H1 (cell line): ENCODE results near the gene KCNB1. TPM values are rescaled to one million over a fixed set of nuclear protein-coding genes. Genes with fewer than 3 reads are reported as not detected.

ENCODE experiments used
- CTCF ChIA-PET: fragments of 300-600 bp; sonication (Branson Sonifier 250); formaldehyde crosslinking; loops from one replicate; lab custom pipeline; 2021; ENCODE audit not compliant: partially characterized antibody; lab: Charles Lee
- POLR2A ChIA-PET: fragments of 300-600 bp; sonication (Branson Sonifier 250); formaldehyde crosslinking; loops from one replicate; lab custom pipeline; 2021; ENCODE audit warnings: inconsistent platforms; ENCODE audit not compliant: partially characterized antibody; lab: Charles Lee
- DNase-seq, 2 experiments: peaks; one replicate each; pipeline versions ENCODE4 v3.0.0 to v3.0.0-alpha.2; 2010 to 2022; ENCODE audit warnings: low spot score in 2 of 2, low read depth in 1 of 2, mixed read lengths in 1 of 2
- FAIRE-seq: peaks from 2 replicates; lab custom pipeline; 2011; peaks lifted over from hg19 to GRCh38; lab: Jason Lieb, UNC
- H2AFZ ChIP-seq: 2 replicates; pipeline ENCODE4 v1.8.1; 2012; ENCODE audit warnings: low read length, inconsistent platforms
- H2AK5ac ChIP-seq: 2 replicates; pipeline ENCODE4 v1.6.1; 2013; ENCODE audit warnings: low read depth, low read length
- H2BK120ac ChIP-seq: replicated peaks from 2 replicates; pipeline ENCODE3; 2013; ENCODE audit warnings: low read depth, low read length, inconsistent platforms
- H2BK12ac ChIP-seq: 2 replicates; pipeline ENCODE4 v1.6.1; 2013; ENCODE audit warnings: low read depth, low read length
- H2BK15ac ChIP-seq: 2 replicates; pipeline ENCODE4 v1.6.1; 2013; ENCODE audit warnings: low read length
- H2BK20ac ChIP-seq: 2 replicates; pipeline ENCODE4 v1.6.1; 2013; ENCODE audit warnings: low read length
- H2BK5ac ChIP-seq: 2 replicates; pipeline ENCODE4 v1.6.1; 2013; ENCODE audit warnings: low read depth, low read length
- H3K14ac ChIP-seq: 2 replicates; pipeline ENCODE4 v1.6.1; 2013; ENCODE audit warnings: inconsistent platforms; ENCODE audit not compliant: insufficient read length
- H3K18ac ChIP-seq: 2 replicates; pipeline ENCODE4 v1.6.1; 2013; ENCODE audit warnings: low read length; ENCODE audit errors: extremely low read depth
- H3K23ac ChIP-seq: 2 replicates; pipeline ENCODE4 v1.6.1; 2013; ENCODE audit warnings: inconsistent platforms; ENCODE audit not compliant: insufficient read length
- H3K23me2 ChIP-seq: 2 replicates; pipeline ENCODE4 v1.6.1; 2013; ENCODE audit warnings: low read depth, low read length
- H3K27ac ChIP-seq: 2 replicates; pipeline ENCODE4 v1.6.1; 2011; ENCODE audit warnings: low read depth, low read length, inconsistent platforms
- H3K27me3 ChIP-seq, 4 experiments: replicated peaks in 1 of 4; 1 replicate in 1 of 4; 2 replicates in 3 of 4; pipeline versions ENCODE4 v1.6.1 to v1.8.1; 2011 to 2013; ENCODE audit warnings: low read length in 3 of 4, mild to moderate bottlenecking in 3 of 4, inconsistent platforms in 2 of 4, mixed read lengths in 2 of 4, moderate library complexity in 1 of 4; ENCODE audit not compliant: control insufficient read depth in 3 of 4, insufficient read depth in 3 of 4; ENCODE audit errors: extremely low read depth in 1 of 4
- H3K36me3 ChIP-seq, 4 experiments: 2 replicates each; pipeline versions ENCODE4 v1.6.1 to v1.8.1; 2011 to 2013; ENCODE audit warnings: mild to moderate bottlenecking in 4 of 4, low read length in 3 of 4, moderate library complexity in 2 of 4, control low read depth in 1 of 4, inconsistent platforms in 1 of 4; ENCODE audit not compliant: insufficient read depth in 4 of 4, control insufficient read depth in 2 of 4
- H3K4ac ChIP-seq: replicated peaks from 2 replicates; pipeline ENCODE3; 2013; ENCODE audit warnings: low read length, low read depth, mixed read lengths, inconsistent platforms; ENCODE audit not compliant: insufficient read length
- H3K4me1 ChIP-seq, 4 experiments: replicated peaks in 1 of 4; 1 replicate in 1 of 4; 2 replicates in 3 of 4; pipeline versions ENCODE4 v1.6.1 to v1.8.1; 2011 to 2013; ENCODE audit warnings: low read length in 3 of 4, inconsistent platforms in 2 of 4, mixed read lengths in 1 of 4; ENCODE audit not compliant: insufficient read depth in 4 of 4, control insufficient read depth in 3 of 4
- H3K4me2 ChIP-seq, 2 experiments: 2 replicates each; pipeline versions ENCODE4 v1.6.1 to v1.8.1; 2011 to 2013; ENCODE audit warnings: low read depth in 2 of 2, low read length in 2 of 2, control low read depth in 1 of 2, inconsistent platforms in 1 of 2, mild to moderate bottlenecking in 1 of 2; ENCODE audit not compliant: insufficient read depth in 1 of 2
- H3K4me3 ChIP-seq, 4 experiments: fragments of 200-600, 300-600 bp in 1 of 4; sonication (generic), shearing (Covaris generic), sonication (Bioruptor Twin) in 1 of 4; 2 replicates each; pipeline versions ENCODE4 v1.5.1 to v1.8.1; 2011 to 2016; ENCODE audit warnings: low read length in 4 of 4, low read depth in 3 of 4, control low read depth in 2 of 4, inconsistent platforms in 2 of 4, mild to moderate bottlenecking in 2 of 4, mixed read lengths in 1 of 4, moderate library complexity in 1 of 4; ENCODE audit not compliant: insufficient read depth in 2 of 4; ENCODE audit errors: extremely low read depth in 1 of 4
- H3K56ac ChIP-seq: replicated peaks from 2 replicates; pipeline ENCODE3; 2013; ENCODE audit warnings: low read depth, mild to moderate bottlenecking, mixed read lengths, low read length, inconsistent platforms; ENCODE audit not compliant: insufficient read length
- H3K79me1 ChIP-seq: 2 replicates; pipeline ENCODE4 v1.6.1; 2013; ENCODE audit warnings: low read depth, low read length, control low read depth
- H3K79me2 ChIP-seq, 2 experiments: 2 replicates each; pipeline versions ENCODE4 v1.6.1 to v1.8.1; 2012 to 2013; ENCODE audit warnings: low read length in 2 of 2, mild to moderate bottlenecking in 2 of 2, inconsistent platforms in 1 of 2; ENCODE audit not compliant: insufficient read depth in 2 of 2, control insufficient read depth in 1 of 2
- H3K9ac ChIP-seq, 4 experiments: replicated peaks in 1 of 4; 1 replicate in 1 of 4; 2 replicates in 3 of 4; pipeline versions ENCODE4 v1.6.1 to v1.8.1; 2011 to 2013; ENCODE audit warnings: low read depth in 3 of 4, low read length in 3 of 4, control low read depth in 2 of 4, mild to moderate bottlenecking in 2 of 4, moderate library complexity in 2 of 4, inconsistent platforms in 1 of 4; ENCODE audit errors: extremely low read depth in 1 of 4
- H3K9me3 ChIP-seq, 2 experiments: 2 replicates each; pipeline versions ENCODE4 v1.6.1 to v1.8.1; 2012 to 2013; ENCODE audit warnings: mild to moderate bottlenecking in 2 of 2, moderate library complexity in 2 of 2, control low read depth in 1 of 2, inconsistent platforms in 1 of 2, low read depth in 1 of 2, low read length in 1 of 2, mixed read lengths in 1 of 2; ENCODE audit not compliant: insufficient read depth in 2 of 2
- H4K20me1 ChIP-seq, 2 experiments: replicated peaks in 1 of 2; 2 replicates each; pipeline versions ENCODE3 to v1.8.1; 2011 to 2013; ENCODE audit warnings: inconsistent platforms in 2 of 2, low read length in 2 of 2, mild to moderate bottlenecking in 1 of 2; ENCODE audit not compliant: insufficient read depth in 2 of 2, control insufficient read depth in 1 of 2
- H4K5ac ChIP-seq: 2 replicates; pipeline ENCODE4 v1.6.1; 2013; ENCODE audit warnings: low read length, low read depth, mixed read lengths, inconsistent platforms; ENCODE audit not compliant: insufficient read length
- H4K8ac ChIP-seq: 2 replicates; pipeline ENCODE4 v1.8.0; 2013; ENCODE audit warnings: mild to moderate bottlenecking, moderate library complexity, low read length, inconsistent platforms; ENCODE audit not compliant: insufficient read depth; ENCODE audit errors: extremely low read depth
- H4K91ac ChIP-seq: replicated peaks from 2 replicates; pipeline ENCODE3; 2013; ENCODE audit warnings: low read length, mixed read lengths, inconsistent platforms; ENCODE audit not compliant: insufficient read length
- NRF1 ChIP-seq: IDR thresholded peaks from 2 replicates; pipeline ENCODE4 v1.6.1; 2011; ENCODE audit warnings: mild to moderate bottlenecking, low read depth, low read length, improper control_type of control experiment
- WGBS, 2 experiments: shearing (Covaris generic) in 1 of 2; methylation state at CpG; one replicate each; pipeline versions ENCODE4 v1.1.6 to v1.1.7; 2013 to 2015; ENCODE audit warnings: low lambda C conversion rate in 2 of 2, mixed read lengths in 2 of 2, inconsistent platforms in 1 of 2, low coverage in 1 of 2, missing lambda C conversion rate in 1 of 2; ENCODE audit not compliant: insufficient replicate concordance in 2 of 2, insufficient coverage in 1 of 2, insufficient read length in 1 of 2; ENCODE audit errors: extremely low coverage in 1 of 2, missing lambda C conversion rate in 1 of 2; 5-methylcytosine and 5-hydroxymethylcytosine counted together
- polyA plus RNA-seq, 7 experiments: library from polyadenylated mRNA; depleted of rRNA in 3 of 7; stranded (reverse) in 5 of 7; unstranded in 2 of 7; fragments of >200 nt in 5 of 7; fragments of 200-250 nt in 2 of 7; gene quantifications; 1 replicate in 5 of 7; 2 replicates in 1 of 7; 4 replicates in 1 of 7; pipeline versions ENCODE4 v1.2.1 to v1.2.3, GENCODE V29; 2011 to 2013; ENCODE audit warnings: missing spikeins in 2 of 7, mixed read lengths in 2 of 7
- total RNA-seq: library from RNA; stranded (reverse); fragmentation: NEBNext Ultra II Directional; extraction: Animal tissue kit (Norgen Biotek cat#: 25700); gene quantifications from 2 replicates; pipeline ENCODE4 v1.2.1, GENCODE V29; 2021

Gene KCNB1
- total and polyA plus RNA-seq, 2 of the 8 experiments (the other 6 are each of a cell fraction or from before 2014, with no cell fraction given), result 0.58 to 0.67 TPM

GRCh38 chr20:49517805-49518100 is 35.3 kb upstream of the KCNB1 start:
- CTCF ChIA-PET, result interaction anchor here (1.0 to 2.3 kb wide), 6 partner anchors 8 to 133 kb away, joined by 3 to 9 read pairs (median 6); no protein-coding TSS in a partner anchor
- H3K56ac ChIP-seq, result no peak overlapping the region
- no peak overlapping the region for H2AK5ac ChIP-seq
- no peak overlapping the region for H2BK120ac ChIP-seq
- FAIRE-seq, result no peak
- no peak overlapping the region for H2AFZ ChIP-seq
- H4K5ac ChIP-seq, result no peak overlapping the region
- H3K4me2 ChIP-seq, result no peak overlapping the region
- no peak for TF ChIP-seq NRF1
- WGBS, 2 experiments, result 90% methylated on average over 4 of the region's 4 CpGs; no CpG with 5 or more reads in 1 of the 2 experiments
- no peaks in the 10 kb centered on the region for H3K79me2 ChIP-seq
- H3K79me1 ChIP-seq, result no peaks in the 10 kb centered on the region
- no peak overlapping the region for H2BK15ac ChIP-seq
- no peak overlapping the region for H2BK5ac ChIP-seq
- H3K36me3 ChIP-seq, result 0 out of 8 replicates have a peak, but pooled peaks cover 0 to 1% (median 0%) of the 10 kb centered on the region in 4 experiments
- no peak overlapping the region for H2BK20ac ChIP-seq
- H3K23me2 ChIP-seq, result no peaks in the 10 kb centered on the region; the same call in 1 of the 2 replicates
- no peak overlapping the region for H3K9ac ChIP-seq
- H3K9me3 ChIP-seq, result no peaks in the 10 kb centered on the region
- H3K27ac ChIP-seq, result no peak overlapping the region
- H4K91ac ChIP-seq, result no peak overlapping the region
- no peaks in the 10 kb centered on the region for H3K27me3 ChIP-seq
- POLR2A ChIA-PET, result interaction anchor here (0.6 kb wide), 1 partner anchor 54 kb away, joined by 4 read pairs; no protein-coding TSS in a partner anchor
- no peaks in the 10 kb centered on the region; a peak in 1 of 7 replicates for H3K4me1 ChIP-seq
- no peak for DNase-seq
- no peak overlapping the region for H3K23ac ChIP-seq
- H3K18ac ChIP-seq, result no peak overlapping the region
- no peak overlapping the region for H3K14ac ChIP-seq
- 0 out of 2 replicates have a peak overlapping the region, but pooled peaks have one; percentile 17 for H2BK12ac ChIP-seq
- peaks cover 0 to 2% of the 10 kb centered on the region in 2 experiments for H4K20me1 ChIP-seq
- H3K4ac ChIP-seq, result no peak overlapping the region
- H3K4me3 ChIP-seq, result no peak overlapping the region
- H4K8ac ChIP-seq, result no peak overlapping the region
